ENCODE results near the gene ABCA3.
A peak's percentile ranks its signal among the peaks of the same experiment; 100 is the strongest.

The ABCA3 gene

DNA sequence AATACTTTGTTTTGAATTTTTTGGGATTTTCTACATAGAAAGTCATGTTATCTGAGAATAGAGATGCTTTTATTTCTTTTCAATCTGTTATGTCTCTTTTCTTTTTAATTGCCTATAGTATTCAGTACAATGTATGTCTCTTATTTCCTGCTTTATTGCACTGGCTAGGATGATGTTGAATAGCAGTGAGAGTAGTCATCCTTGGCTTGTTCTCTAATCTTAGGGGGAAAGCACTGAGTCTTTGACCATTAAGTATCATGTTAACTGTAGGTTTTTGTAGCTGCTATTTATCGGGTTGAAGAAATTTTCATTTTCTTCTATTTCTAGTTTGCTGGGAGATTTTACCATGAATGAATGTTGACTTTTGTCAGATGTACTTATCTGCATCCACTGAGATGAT, 10.0 kb upstream of the ABCA3 start:
- DNase-seq: no peak

DNA sequence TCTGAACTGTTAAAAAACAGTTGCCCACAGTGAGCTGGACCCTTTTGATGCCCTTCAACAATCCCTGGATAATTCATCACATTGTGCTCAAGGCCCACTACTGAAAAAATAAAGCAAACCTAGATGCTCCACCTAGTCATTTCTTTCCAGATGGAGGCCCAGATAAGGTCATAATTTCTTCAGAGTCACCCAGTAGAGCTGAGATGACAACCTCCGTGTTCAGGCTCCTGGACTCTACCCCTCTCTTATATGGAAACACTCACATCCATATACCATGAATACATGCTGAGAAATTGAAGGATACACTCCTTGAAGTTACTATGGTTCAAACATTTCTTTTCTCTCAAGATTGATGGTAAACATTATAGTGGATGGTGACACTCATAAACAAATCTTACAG, 2.7 kb upstream of the ABCA3 start:
- DNase-seq: peak; percentile 5

- peak; percentile 8 for DNase-seq
Observed at GRCh38 chr16:2341456-2342447, 1.2 kb upstream of the ABCA3 start.

DNA sequence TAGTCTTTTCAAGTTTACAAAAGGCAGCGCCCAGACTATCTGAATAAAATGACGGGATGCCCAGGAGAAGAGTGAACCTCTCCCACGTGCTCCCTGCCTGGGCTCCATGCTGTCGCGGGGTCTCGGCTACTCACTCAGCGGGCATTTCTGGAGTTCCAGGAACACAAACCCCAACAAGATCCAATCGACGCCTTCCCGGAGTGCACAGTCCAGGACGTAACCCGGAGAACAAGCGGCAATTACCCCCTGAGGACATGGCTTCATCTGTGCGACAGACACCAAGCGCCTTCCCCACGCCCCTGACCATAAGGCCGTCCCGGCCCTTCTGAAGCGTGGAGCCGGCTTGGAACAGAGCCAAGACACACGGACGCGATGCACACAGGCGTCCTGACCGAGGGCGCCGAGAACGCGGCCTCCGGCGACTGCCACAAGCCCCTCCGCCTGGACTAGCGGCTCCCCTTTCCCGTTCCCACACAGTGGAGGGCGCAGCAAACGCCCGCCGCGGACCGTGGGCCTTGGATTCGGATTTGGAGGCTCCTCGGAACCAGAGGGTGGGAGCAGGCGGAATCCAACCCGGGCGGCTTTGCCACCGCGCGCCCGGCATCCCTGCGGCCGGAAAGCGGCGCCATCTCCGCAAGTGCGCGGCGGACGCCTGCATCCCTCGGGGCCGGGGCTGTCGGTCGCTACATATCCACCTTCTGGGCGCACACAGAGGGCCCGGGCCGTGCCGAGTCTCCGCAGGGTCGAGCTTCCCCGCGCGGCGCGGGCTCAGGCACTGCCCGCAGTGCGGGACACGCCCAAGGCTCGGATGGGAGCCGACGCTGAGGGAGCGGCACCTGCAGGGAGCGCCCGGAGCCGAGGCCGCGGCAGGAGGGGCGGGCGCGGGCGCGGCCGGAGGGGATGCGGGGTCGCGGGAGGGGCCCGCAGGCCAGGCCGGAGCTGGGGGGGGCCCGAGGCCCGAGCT, 725 bp downstream of the ABCA3 start:
- DNase-seq: peak; percentile 61

GRCh38 chr16:2337431-2338296, 2.9 kb downstream of the ABCA3 start:
- DNase-seq: no peak

GRCh38 chr16:2335286-2335895, 5.1 kb downstream of the ABCA3 start:
- no peak for DNase-seq

- DNase-seq: no peak
Observed at GRCh38 chr16:2333772-2334379, 6.7 kb downstream of the ABCA3 start.

DNA sequence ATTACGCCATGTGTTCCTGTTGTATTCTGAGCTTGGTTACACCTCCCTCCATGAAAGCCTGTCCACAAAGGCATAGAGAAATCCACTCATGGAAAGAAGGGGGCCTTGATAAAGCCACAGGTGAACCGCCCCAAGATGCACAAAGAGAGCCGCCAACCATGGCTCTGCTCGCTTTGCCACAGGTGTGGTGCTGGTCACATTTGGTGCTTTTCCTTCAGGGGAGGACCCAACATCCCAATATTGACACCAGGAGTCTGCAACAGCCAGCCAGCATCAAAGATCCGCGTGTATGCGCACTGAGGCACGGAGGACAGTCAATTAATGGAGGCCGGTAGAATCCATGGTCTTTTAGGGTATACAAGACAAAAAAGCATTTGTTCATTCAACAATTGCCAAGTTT, 7.3 kb downstream of the ABCA3 start:
- no peak for DNase-seq

GRCh38 chr16:2331931-2332267, 8.6 kb downstream of the ABCA3 start:
- DNase-seq: no peak

GRCh38 chr16:2331199-2331930, 9.2 kb downstream of the ABCA3 start:
- no peak for DNase-seq

DNA sequence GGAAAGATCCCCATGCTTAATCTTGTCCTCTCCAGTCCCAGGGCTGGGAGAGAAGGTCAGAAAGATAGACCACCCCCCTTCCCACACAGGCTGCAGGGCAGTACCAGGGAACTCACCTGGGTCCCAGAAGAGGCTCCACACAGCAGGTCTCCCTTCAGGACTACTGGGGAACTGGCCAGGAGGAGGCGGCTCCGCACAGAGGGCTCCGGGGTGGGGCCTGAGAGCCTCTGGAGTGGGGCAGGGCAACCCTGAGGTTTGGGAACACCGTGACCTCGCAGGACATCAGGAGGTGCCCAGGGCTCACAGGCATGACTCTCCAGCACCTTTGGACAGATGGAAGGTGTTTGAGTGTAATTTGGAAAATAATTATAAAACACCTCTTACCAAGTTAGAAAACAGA, 11.0 kb downstream of the ABCA3 start:
- DNase-seq: no peak

DNA sequence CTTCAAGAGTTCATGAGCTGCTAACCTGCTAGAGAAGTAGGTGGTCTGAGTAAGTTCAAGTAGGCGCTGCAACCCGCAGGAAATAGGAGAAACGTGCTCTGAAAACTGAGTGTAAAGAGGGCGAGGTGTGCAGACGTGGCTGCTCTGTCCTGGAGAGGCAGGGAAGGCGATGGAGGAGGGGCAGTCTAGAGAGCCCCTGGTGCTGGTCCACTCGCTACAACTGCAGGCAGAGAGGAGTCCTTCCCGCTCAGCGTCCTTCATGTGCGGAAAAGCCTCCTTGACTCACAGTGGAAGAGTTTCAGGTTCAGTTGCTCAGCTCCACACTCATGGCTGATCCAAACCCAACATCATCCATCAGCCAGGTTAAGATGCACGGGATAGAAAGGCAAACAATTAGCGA, 12.1 kb downstream of the ABCA3 start:
- DNase-seq: no peak

GRCh38 chr16:2326191-2326590, 14.3 kb downstream of the ABCA3 start:
- DNase-seq: no peak

DNA sequence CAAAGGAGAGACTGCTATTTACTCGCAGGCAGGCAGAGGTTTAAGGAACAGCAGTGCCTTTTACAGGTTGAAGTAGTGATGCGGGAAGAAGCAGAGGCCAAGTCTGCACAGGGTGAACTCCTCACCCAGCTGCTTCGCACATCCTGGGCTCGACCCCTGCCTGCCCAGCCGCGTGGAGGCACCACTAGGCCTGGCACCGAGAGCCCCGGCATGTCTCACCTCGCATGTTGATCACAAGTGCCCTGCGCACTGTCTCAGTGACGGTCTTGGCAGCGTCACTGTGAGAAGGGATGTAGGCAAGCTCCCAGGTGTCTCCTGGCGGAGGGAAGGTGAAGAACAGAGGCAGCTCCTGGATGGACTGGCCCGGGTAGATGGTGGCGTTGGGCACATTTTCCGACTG, 14.7 kb downstream of the ABCA3 start:
- DNase-seq: no peak

DNA sequence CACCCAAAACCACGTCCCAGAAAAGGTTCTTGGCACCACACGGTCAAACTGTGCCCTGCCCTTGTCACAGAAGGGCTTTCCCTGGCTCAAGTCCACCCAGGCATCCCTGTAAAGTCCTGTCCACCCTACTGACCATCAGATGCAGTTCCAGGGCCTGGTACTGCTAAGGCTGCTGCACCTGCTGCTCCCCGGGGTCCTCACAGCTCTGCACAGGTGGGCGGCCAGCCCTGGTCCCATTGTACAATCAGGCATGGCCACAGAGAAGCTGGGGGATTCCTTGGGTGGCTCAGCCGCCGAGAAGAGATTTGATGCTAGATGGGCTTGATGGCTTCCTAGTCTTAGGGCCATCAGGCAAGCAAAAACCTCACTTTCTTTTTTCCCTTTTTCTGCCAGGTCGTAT, 15.3 kb downstream of the ABCA3 start:
- DNase-seq: no peak

DNA sequence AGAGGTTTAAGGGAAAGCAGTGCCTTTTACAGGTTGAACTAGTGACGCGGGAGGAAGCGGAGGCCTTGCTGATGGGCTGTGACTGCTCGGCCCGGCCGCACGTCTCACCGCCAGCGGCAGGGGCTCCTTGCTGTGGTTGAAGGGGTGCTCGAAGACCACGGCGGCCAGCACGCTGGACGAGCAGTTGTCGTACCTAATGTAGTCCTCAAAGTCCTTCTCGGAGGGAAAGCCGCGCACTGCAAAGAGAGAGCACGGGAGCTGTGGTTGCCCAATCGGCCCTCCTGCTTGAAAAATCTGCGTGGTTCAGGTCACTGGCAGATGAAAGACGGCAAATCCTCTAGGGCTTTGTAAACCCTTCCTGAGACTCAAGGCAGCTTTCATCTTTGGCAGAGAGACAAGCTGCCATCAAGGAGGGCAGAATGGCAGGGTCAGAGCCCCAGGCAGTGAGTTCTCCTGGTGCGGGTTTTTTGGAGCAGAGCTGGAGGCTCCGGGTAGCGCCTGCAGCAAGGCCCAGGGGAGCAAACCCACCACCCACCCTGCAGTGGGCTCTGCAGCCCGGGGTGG, 16.1 kb downstream of the ABCA3 start:
- DNase-seq: no peak

DNA sequence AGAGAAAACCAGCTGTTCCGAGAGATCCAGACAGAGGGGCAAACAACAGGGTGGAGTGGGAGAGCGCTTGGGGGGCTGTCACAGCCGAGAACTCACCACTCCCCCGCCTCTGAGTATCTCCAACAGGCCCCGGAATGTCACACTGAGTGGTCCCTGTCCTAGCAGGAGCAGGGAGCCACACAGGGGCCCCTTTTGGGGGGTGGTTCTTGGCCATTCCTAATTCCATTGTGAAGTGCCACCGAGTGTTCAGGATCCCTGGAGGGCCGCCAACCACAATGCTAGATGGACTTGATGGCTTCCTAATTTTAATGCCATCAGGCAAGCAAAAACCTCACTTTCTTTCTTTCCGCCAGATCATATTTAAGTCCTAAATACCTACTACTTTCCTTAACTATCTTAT, 16.8 kb downstream of the ABCA3 start:
- DNase-seq: no peak

- DNase-seq: no peak
Observed at GRCh38 chr16:2319606-2320005, 20.9 kb downstream of the ABCA3 start.

- no peak for DNase-seq
Observed at GRCh38 chr16:2317231-2318020, 23.1 kb downstream of the ABCA3 start.
